Mesenchymal stem cell (in vitro differentiated cells and primary cell): ENCODE data around the gene METTL13. TPM values are rescaled to one million over a fixed set of nuclear protein-coding genes. Genes with fewer than 3 reads are reported as not detected.

Source experiments
- small RNA-seq: library from polyadenylated mRNA; stranded (forward); fragments of <200 nt; extraction: miRNeasy Mini kit (QIAGEN cat#:217004); gene quantifications from one replicate; pipeline ENCODE3, GENCODE V24; 2013; ENCODE audit warnings: low read depth

METTL13 gene

Small RNAs within 50 kb of the gene (small RNA-seq; reads per million reads assigned to genes)
- gene RF00601, result not detected
